HCT116 (cell line): ENCODE measurements around the gene STEAP4. TPM values are rescaled to one million over a fixed set of nuclear protein-coding genes. Genes with fewer than 3 reads are reported as not detected.

Experiments used
- ATAC-seq: fragments of 200-7000 bp; cut with Tn5 transposase; 2 replicates; pipeline ENCODE4 v1.9.1; 2020; ENCODE audit warnings: mild to moderate bottlenecking, moderate library complexity
- BruUV-seq: library from RNA; stranded (reverse); fragments of 400-500 nt; replicated peaks from 2 replicates; lab custom pipeline; 2021; lab: Mats Ljungman, UMichigan
- CTCF ChIA-PET: fragments of 300-600 bp; sonication (Branson Sonifier 250); formaldehyde crosslinking; loops from one replicate; lab custom pipeline; 2021; ENCODE audit warnings: antibody characterized with exemption; lab: Charles Lee
- POLR2A ChIA-PET: fragments of 300-600, 350-600 bp; sonication (Branson Sonifier 250); formaldehyde crosslinking; loops from one replicate; lab custom pipeline; 2021; ENCODE audit warnings: antibody characterized with exemption; lab: Charles Lee
- RAD21 ChIA-PET, 2 experiments: fragments of 300-600 bp; sonication (Branson Sonifier 250); formaldehyde crosslinking; loops; one replicate each; lab custom pipeline; 2023; ENCODE audit warnings: low total read pairs in 2 of 2; ENCODE audit not compliant: uncharacterized antibody in 2 of 2, unreplicated experiment in 2 of 2, low non-redundant PET in 1 of 2; lab: Charles Lee
- DNase-seq: peaks from one replicate; pipeline ENCODE4 v3.0.0-alpha.2; 2010; ENCODE audit warnings: low read depth, low spot score
- H2AFZ ChIP-seq: fragments of 200-600 bp; shearing (Covaris generic), sonication (generic); 2 replicates; pipeline ENCODE4 v1.6.1; 2017; ENCODE audit warnings: low read depth, mixed run types, mixed read lengths, antibody characterized with exemption, low read length; ENCODE audit not compliant: poor library complexity, severe bottlenecking
- H3K27ac ChIP-seq: 2 replicates; pipeline ENCODE4 v1.5.1; 2012; ENCODE audit warnings: low read depth, low read length
- H3K27me3 ChIP-seq: fragments of 200-600 bp; sonication (generic); 2 replicates; pipeline ENCODE4 v1.6.1; 2016; ENCODE audit warnings: mixed run types, low read length, mixed read lengths; ENCODE audit not compliant: insufficient read depth
- H3K36me3 ChIP-seq, 2 experiments: fragments of 200-500 bp in 1 of 2; fragments of 200-600 bp in 1 of 2; sonication (Bioruptor generic) in 1 of 2; sonication (generic) in 1 of 2; 2 replicates each; pipeline versions ENCODE4 v1.5.1 to v1.6.1; 2014 to 2016; ENCODE audit warnings: low read length in 2 of 2, inconsistent platforms in 1 of 2, mixed read lengths in 1 of 2, mixed run types in 1 of 2; ENCODE audit not compliant: insufficient read depth in 2 of 2, control insufficient read depth in 1 of 2
- H3K4me1 ChIP-seq, 2 experiments: fragments of 200-600 bp in 1 of 2; sonication (generic) in 1 of 2; 2 replicates each; pipeline versions ENCODE4 v1.5.1 to v1.6.1; 2012 to 2017; ENCODE audit warnings: low read length in 2 of 2, inconsistent platforms in 1 of 2, mild to moderate bottlenecking in 1 of 2, mixed read lengths in 1 of 2, mixed run types in 1 of 2, moderate library complexity in 1 of 2; ENCODE audit not compliant: insufficient read depth in 2 of 2, control insufficient read depth in 1 of 2
- H3K4me2 ChIP-seq: fragments of 200-600 bp; sonication (generic); 2 replicates; pipeline ENCODE4 v1.6.1; 2017; ENCODE audit warnings: mixed run types, low read length, mixed read lengths
- H3K4me3 ChIP-seq, 2 experiments: fragments of 200-600 bp in 1 of 2; sonication (generic) in 1 of 2; replicated peaks in 1 of 2; 2 replicates each; pipeline ENCODE4 v1.5.1; 2011 to 2016; ENCODE audit warnings: low read length in 2 of 2, control low read depth in 1 of 2, low read depth in 1 of 2, mild to moderate bottlenecking in 1 of 2, mixed read lengths in 1 of 2, mixed run types in 1 of 2
- H3K79me2 ChIP-seq: fragments of 200-600 bp; sonication (generic); 2 replicates; pipeline ENCODE4 v1.6.1; 2017; ENCODE audit warnings: mild to moderate bottlenecking, mixed run types, low read length, moderate library complexity, mixed read lengths; ENCODE audit not compliant: insufficient read depth
- H3K9ac ChIP-seq: fragments of 200-600 bp; sonication (generic); 2 replicates; pipeline ENCODE4 v1.6.1; 2016; ENCODE audit warnings: low read length, mixed read lengths
- H3K9me2 ChIP-seq: fragments of 200-600 bp; sonication (generic), shearing (Covaris generic); 2 replicates; pipeline ENCODE4 v1.6.1; 2017; ENCODE audit warnings: mixed run types, mild to moderate bottlenecking, moderate library complexity; ENCODE audit not compliant: insufficient read depth
- H3K9me3 ChIP-seq, 2 experiments: fragments of 200-500 bp in 1 of 2; fragments of 200-600 bp in 1 of 2; sonication (Bioruptor generic) in 1 of 2; sonication (generic) in 1 of 2; 2 replicates each; pipeline ENCODE4 v1.6.1; 2014 to 2017; ENCODE audit warnings: low read length in 2 of 2, mixed read lengths in 2 of 2, inconsistent platforms in 1 of 2, low read depth in 1 of 2, mild to moderate bottlenecking in 1 of 2, mixed run types in 1 of 2, moderate library complexity in 1 of 2; ENCODE audit not compliant: control insufficient read depth in 1 of 2, insufficient read depth in 1 of 2
- H4K20me1 ChIP-seq: fragments of 200-600 bp; sonication (generic), shearing (Covaris generic); 2 replicates; pipeline ENCODE4 v1.6.1; 2017; ENCODE audit warnings: mixed run types, mild to moderate bottlenecking, moderate library complexity; ENCODE audit not compliant: insufficient read depth
- ATF3 ChIP-seq: IDR thresholded peaks from 2 replicates; pipeline ENCODE4 v1.6.1; 2012
- CEBPB ChIP-seq: IDR thresholded peaks from 2 replicates; pipeline ENCODE4 v1.6.1; 2012; ENCODE audit warnings: low read depth
- CTCF ChIP-seq, 3 experiments: fragments of 200-600 bp in 1 of 3; sonication (generic) in 1 of 3; IDR thresholded peaks in 2 of 3; conservative IDR thresholded peaks in 1 of 3; 2 replicates each; pipeline ENCODE4 v1.5.1; 2012 to 2017; ENCODE audit warnings: low read depth in 2 of 3, low read length in 2 of 3, antibody characterized with exemption in 1 of 3, borderline replicate concordance in 1 of 3, control low read depth in 1 of 3, mild to moderate bottlenecking in 1 of 3, mixed read lengths in 1 of 3, mixed run types in 1 of 3, moderate library complexity in 1 of 3; ENCODE audit not compliant: insufficient read depth in 1 of 3
- ELF1 ChIP-seq: IDR thresholded peaks from 2 replicates; pipeline ENCODE4 v1.6.1; 2012; ENCODE audit warnings: low read depth, borderline replicate concordance
- EZH2 ChIP-seq: fragments of 200-600 bp; sonication (generic); IDR thresholded peaks from 2 replicates; pipeline ENCODE4 v1.6.1; 2017; ENCODE audit warnings: antibody characterized with exemption, mixed run types
- FOSL1 ChIP-seq: IDR thresholded peaks from 2 replicates; pipeline ENCODE4 v1.6.1; 2012; ENCODE audit warnings: low read depth
- JUND ChIP-seq: IDR thresholded peaks from 2 replicates; pipeline ENCODE4 v1.6.1; 2012
- MAX ChIP-seq: IDR thresholded peaks from 2 replicates; pipeline ENCODE4 v1.6.1; 2012
- POLR2A ChIP-seq: IDR thresholded peaks from 2 replicates; pipeline ENCODE4 v1.7.0; 2011; ENCODE audit warnings: borderline replicate concordance; ENCODE audit not compliant: insufficient read depth, insufficient read length; ENCODE audit errors: extremely low read depth
- POLR2AphosphoS5 ChIP-seq: IDR thresholded peaks from 2 replicates; pipeline ENCODE4 v1.6.1; 2011; ENCODE audit warnings: mild to moderate bottlenecking, low read depth, low read length, moderate library complexity
- REST ChIP-seq: IDR thresholded peaks from 2 replicates; pipeline ENCODE4 v1.6.1; 2012; ENCODE audit warnings: low read depth
- SIN3A ChIP-seq: IDR thresholded peaks from 2 replicates; pipeline ENCODE4 v1.6.1; 2012; ENCODE audit warnings: low read depth
- SP1 ChIP-seq: IDR thresholded peaks from 2 replicates; pipeline ENCODE4 v1.6.1; 2012; ENCODE audit warnings: low read depth
- TCF7L2 ChIP-seq: IDR thresholded peaks from 2 replicates; pipeline ENCODE4 v1.7.0; 2011; ENCODE audit warnings: borderline replicate concordance, inconsistent platforms; ENCODE audit not compliant: insufficient read depth, insufficient read length; ENCODE audit errors: extremely low read depth
- ZFX ChIP-seq: fragments of 450-650 bp; IDR thresholded peaks from 2 replicates; pipeline ENCODE4 v1.6.1; 2017
- intact Hi-C: fragments of 100-400 bp; cut with micrococcal nuclease; formaldehyde crosslinking; loops from 2 replicates; pipeline ENCODE4 v1.10.0; 2022
- total RNA-seq: library from RNA; stranded (reverse); gene quantifications from one replicate; pipeline ENCODE4 v1.2.1, GENCODE V29; 2021; ENCODE audit not compliant: unreplicated experiment

Gene STEAP4
- total RNA-seq, 1 experiment from 2014 or later, result 0.15 TPM

DNA sequence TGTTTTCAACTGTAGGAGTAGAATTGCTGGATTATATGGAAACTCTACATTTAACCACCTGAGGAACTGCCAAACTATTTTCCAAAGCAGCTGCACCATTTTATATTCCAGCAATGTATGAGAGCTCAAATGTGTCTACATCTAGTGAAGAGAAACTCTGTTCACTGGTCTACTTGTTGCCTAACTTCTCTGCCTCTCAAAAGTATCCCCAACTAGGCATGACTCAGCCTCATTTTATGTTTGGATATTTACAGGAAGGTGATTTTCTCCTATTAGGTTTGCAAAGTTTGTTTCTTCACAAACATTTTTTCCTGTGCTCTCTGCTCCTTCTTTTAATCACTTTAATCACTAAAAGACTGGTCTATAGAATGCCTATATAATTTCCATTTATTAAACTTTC lies 49.8 kb downstream of the STEAP4 start:
- peaks cover 0 to 4% of the 10 kb centered on the region in 2 experiments; a peak in 1 of 4 replicates for H3K9me3 ChIP-seq
- no peaks in the 10 kb centered on the region for H3K9me2 ChIP-seq
- no peak overlapping the region for H3K4me2 ChIP-seq
- DNase-seq, result no peak
- H3K27me3 ChIP-seq, result no peaks in the 10 kb centered on the region
- H3K4me3 ChIP-seq, result no peak overlapping the region
- H2AFZ ChIP-seq, result no peak overlapping the region
- no peaks in the 10 kb centered on the region for H3K79me2 ChIP-seq
- H3K36me3 ChIP-seq, result no peaks in the 10 kb centered on the region
- no peaks in the 10 kb centered on the region for H4K20me1 ChIP-seq
- RAD21 ChIA-PET, result no interaction called here
- TF ChIP-seq ATF3 (no peak), ELF1 (no peak), TCF7L2 (no peak), FOSL1 (no peak), POLR2AphosphoS5 (no peak), SP1 (no peak)
- TF ChIP-seq, all 23 proteins: peak for 0
- ChIA-PET CTCF (no interaction called here), POLR2A (no interaction called here)
- intact Hi-C loops, result no loop called here
- ATAC-seq, result no peak
- Histone ChIP-seq H3K27ac (no peak overlapping the region), H3K9ac (no peak overlapping the region), H3K4me1 (peaks cover 0 to 14% of the 10 kb centered on the region in 2 experiments; a peak in 2 of 4 replicates)
- BruUV-seq, result no TSS peak

DNA sequence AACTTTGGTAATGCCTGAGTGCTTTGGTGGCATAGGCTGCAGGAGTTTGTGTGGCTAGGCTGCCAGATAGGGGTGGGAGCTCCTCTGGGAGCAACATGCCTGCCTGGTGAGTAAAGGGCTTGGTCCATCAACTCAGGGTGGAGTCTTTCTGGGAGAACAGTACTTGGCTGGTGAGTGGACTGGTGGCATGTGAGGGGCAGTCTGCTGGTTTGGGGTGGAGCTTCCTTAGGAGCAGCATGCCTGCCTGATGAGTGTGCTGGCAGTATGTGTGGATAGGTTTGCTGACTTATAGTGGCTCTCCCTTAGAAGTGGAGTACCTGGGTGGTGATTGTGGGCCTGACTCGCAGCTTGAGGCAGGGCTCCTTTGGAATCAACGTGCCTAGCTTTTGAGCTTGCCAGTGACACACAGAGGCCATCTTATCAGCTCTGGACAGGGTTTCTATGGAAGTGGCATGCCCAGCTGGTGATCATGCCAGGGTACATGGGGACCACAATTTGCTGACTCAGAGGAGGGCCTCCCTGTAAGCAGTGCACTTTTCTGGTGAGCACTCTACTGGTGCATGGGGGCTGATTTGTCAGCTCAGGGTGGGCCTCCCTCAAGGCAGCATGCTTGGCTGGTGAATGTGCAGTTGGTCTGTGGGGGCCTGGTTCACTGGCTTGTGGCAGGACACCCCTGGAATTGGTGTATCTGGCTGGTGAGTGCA lies 51.8 kb downstream of the STEAP4 start:
- ChIA-PET CTCF (no interaction called here), POLR2A (no interaction called here), RAD21 (no interaction called here)
- H3K9ac ChIP-seq, result no peak overlapping the region
- H3K4me3 ChIP-seq, result no peak overlapping the region
- H3K36me3 ChIP-seq, result no peaks in the 10 kb centered on the region
- no peaks in the 10 kb centered on the region for H3K9me2 ChIP-seq
- no peaks in the 10 kb centered on the region for H4K20me1 ChIP-seq
- BruUV-seq, result no TSS peak
- H3K79me2 ChIP-seq, result no peaks in the 10 kb centered on the region
- H3K4me2 ChIP-seq, result peak overlapping the region; percentile 34
- peak; percentile 36 for DNase-seq
- peak; percentile 94 for ATAC-seq
- no peaks in the 10 kb centered on the region for H3K27me3 ChIP-seq
- H2AFZ ChIP-seq, result no peak overlapping the region
- H3K4me1 ChIP-seq, result peaks cover 0 to 14% of the 10 kb centered on the region in 2 experiments; a peak in 2 of 4 replicates
- intact Hi-C loops, result no loop called here
- peaks cover 0 to 4% of the 10 kb centered on the region in 2 experiments; a peak in 1 of 4 replicates for H3K9me3 ChIP-seq
- H3K27ac ChIP-seq, result no peak overlapping the region
- no peak for TF ChIP-seq TCF7L2
- TF ChIP-seq SP1, result peak; percentile 19; the same call in 1 of the 2 replicates
- 0 out of 2 replicates have a peak, but pooled peaks have one; percentile 27 for TF ChIP-seq JUND
- no peak for TF ChIP-seq ZFX
- no peak for TF ChIP-seq POLR2A
- TF ChIP-seq CEBPB, result no peak
- no peak for TF ChIP-seq CTCF (IDR thresholded peaks at IDR 0.05 in 2 of 3, conservative IDR thresholded peaks at IDR 0.05 in 1 of 3; ENCODE audit: borderline replicate concordance in 1 of 3, insufficient read depth in 1 of 3, low read depth in 2 of 3, low read length in 2 of 3)
- TF ChIP-seq SIN3A, result no peak
- TF ChIP-seq MAX, result no peak
- TF ChIP-seq REST, result no peak
- no peak for TF ChIP-seq EZH2
